ENCODE data around the gene SLC25A10. TPM values are rescaled to one million over a fixed set of nuclear protein-coding genes. Genes with fewer than 3 reads are reported as not detected.

The SLC25A10 gene, protein sequence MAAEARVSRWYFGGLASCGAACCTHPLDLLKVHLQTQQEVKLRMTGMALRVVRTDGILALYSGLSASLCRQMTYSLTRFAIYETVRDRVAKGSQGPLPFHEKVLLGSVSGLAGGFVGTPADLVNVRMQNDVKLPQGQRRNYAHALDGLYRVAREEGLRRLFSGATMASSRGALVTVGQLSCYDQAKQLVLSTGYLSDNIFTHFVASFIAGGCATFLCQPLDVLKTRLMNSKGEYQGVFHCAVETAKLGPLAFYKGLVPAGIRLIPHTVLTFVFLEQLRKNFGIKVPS
- 5.5 and 8.6 TPM in 2 replicates for total RNA-seq

DNA sequence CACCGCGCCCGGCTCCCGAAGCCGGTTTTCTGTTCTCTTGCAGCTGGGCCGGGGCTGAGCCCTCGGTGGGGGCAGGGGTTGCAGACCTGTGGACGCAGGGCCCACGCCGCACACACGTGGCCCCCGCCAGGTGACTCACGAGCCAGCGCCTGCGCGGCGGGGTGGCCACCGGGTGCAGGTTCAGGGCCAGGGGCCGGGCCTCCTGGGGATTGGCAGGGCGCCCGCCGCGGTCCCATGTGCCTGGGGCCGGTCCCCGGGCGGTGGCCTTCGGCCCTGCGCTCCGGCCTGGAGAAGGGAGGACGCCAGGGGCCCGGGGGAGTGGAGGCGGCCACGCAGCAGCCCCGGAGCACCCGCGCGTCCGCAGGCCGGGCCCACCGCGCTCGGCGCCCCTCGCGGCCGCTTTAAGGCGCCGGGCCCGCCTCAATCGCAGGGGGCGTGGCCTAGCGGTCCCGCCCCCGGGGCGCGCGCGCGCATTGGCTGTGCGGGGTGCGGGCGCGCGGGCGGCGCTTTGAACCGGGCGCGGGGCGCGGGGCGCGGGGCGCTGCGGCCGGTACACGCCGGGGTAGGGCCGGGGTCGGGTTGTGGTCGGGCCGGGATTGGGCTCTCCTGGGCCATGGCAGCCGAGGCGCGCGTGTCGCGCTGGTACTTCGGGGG, at the start of gene SLC25A10:
SLC25A10 (plus strand) TSS at position 471 of the 654 bp plus-strand sequence; CDS start at position 614, 143 bp downstream.

DNA sequence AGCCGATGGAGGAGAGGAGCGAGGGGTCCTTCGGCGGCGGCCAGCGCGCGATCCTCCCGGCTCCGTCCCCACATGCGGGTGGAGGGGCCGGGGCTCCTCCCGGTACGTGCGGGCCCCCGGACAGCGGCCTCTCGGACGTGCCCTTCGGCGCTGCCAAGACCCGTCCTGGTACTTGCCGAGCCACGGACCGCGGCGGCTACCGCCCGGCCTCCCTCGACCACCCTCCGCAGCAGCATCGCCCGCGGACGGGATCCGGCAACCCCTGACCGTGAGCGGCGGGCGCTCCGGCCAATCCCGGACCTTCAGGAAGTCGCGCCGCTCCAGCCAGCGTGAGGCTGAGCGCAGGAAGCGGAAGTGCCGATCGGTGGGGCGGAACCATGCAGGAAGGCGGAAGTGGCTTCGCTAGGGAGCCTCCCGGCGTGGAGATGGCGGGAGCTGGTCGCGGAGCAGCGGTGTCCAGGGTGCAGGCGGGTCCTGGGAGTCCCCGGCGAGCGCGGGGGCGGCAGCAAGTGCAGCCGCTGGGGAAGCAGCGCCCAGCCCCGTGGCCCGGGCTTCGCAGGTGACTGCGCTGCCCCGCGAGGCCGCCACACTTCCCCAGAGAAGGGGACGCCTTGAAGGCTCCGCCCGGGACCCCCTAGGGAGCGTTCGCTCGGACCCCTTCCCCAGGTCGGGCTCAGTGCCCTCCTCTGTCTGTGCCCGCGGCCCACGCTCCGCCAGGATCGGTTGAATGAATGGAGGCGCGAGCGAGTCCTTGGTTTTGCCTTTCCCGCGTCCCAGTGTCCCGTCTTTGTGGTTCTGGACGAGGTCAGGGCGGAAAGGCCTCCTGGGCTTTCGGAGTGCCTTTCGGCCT, 45.5 kb upstream of the SLC25A10 start, which contains the start of the genes CCDC137 and OXLD1:
CCDC137 (plus strand) TSS at position 396 of the 850 bp plus-strand sequence; CDS start at position 426, 30 bp downstream.
OXLD1 (minus strand) TSS at position 264 of the 850 bp plus-strand sequence; CDS start at position 236, 28 bp downstream.

DNA sequence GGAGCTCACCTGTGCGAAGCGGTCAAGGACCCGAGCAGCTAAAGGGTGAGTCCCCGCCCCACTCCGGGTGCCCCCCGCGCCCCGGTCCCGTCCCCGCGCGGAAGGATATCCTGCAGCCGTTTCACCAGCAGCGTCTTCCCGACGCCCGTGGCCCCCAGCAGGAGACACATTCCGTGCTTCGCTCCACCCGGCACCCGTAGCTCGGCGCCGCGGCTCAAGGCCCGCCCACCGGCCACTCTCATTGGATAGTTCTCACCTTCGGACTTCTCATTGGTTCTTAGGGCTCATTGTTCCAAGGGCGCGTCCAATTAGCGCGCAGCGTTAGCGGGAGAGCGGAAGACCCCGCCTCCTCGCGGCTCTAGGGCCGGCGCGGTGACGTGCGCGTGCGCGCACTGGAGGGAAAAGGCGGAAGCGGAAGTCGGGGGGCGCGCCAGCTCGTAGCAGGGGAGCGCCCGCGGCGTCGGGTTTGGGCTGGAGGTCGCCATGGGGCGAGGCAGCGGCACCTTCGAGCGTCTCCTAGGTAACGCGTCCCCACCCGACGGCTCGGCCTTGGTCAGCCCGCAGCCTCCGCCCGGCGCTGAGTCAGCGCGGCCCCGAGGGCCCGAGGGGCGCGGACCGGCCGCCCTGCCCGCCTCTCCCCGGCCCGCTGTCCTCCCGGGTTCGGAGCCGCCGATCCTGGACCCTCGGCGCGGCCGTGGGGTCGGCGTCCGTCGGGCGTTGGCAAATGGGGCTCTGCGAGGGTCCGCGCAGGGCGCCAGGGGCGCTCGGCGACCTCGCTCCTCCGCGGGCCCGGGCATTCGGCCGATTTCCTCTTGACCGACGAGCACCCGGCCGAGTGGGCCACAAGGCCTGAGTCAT, 28.3 kb upstream of the SLC25A10 start, which contains the start of the genes ARL16 and HGS:
ARL16 (minus strand) TSS at position 214 of the 858 bp plus-strand sequence; CDS start at position 170, 44 bp downstream.
HGS (plus strand) TSS at position 428 of the 858 bp plus-strand sequence; CDS start at position 484, 56 bp downstream.

DNA sequence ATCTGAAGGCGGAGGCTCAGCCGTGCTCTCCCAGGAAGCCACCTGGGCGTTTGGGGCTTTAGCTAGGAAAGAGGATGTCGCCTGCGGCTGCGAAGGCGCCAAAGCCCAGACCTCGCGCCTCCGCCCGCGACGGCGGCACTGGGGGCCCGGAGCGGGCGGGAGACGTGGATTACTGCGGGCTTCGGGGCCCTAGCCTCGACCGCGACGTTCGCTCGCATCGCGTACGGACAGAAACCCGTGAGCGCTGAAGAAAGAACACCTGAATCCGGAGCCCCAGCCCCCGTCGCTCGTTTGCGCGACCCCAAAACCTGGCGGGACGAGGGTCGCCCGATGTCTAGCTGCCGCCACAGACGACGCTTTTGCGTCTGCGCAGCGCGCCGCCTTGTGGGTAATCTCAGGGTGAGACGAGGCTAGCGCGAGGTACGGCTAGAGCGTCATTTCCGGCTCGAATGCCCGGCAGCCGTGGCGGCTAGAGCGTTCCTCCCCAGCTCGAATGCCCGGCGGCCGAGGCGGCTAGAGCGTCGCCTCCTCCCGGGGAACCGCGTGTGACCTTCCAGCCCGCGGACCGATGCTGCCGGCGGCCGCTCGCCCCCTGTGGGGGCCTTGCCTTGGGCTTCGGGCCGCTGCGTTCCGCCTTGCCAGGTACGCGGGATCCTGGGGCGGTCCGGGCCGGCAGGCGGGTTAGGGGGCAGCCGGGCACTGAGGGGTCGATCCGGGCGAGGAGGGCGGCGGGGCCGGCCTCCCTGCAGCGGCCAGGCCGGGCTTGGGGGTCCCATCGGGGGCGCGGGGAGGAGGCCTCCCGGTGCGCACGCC, 8.9 kb upstream of the SLC25A10 start, which contains the start of gene MRPL12:
MRPL12 (plus strand) TSS at position 434 of the 813 bp plus-strand sequence; CDS start at position 569, 135 bp downstream.

Other genes starting within 250 kb of the SLC25A10 start
- gene ACTG1, start 199.5 kb upstream of the SLC25A10 start, total RNA-seq = 10,617 and 11,641 TPM in 2 replicates
- 2.0 and 11.0 TPM in 2 replicates for gene FSCN2, start 183.9 kb upstream of the SLC25A10 start, total RNA-seq
- 19.3 and 22.9 TPM in 2 replicates for gene FAAP100, start 159.9 kb upstream of the SLC25A10 start, total RNA-seq
- gene NPLOC4, start 75.2 kb upstream of the SLC25A10 start, total RNA-seq = 91.2 and 127 TPM in 2 replicates
- gene TSPAN10, start 75.1 kb upstream of the SLC25A10 start, total RNA-seq = 3.6 TPM in 2 replicates
- not detected in 2 replicates for gene PDE6G, start 55.7 kb upstream of the SLC25A10 start, total RNA-seq
- 21.6 and 23.7 TPM in 2 replicates for gene OXLD1, start 45.7 kb upstream of the SLC25A10 start, total RNA-seq
- 5.4 and 6.8 TPM in 2 replicates for gene CCDC137, start 45.5 kb upstream of the SLC25A10 start, total RNA-seq
- 17.1 and 18.2 TPM in 2 replicates for gene ARL16, start 28.5 kb upstream of the SLC25A10 start, total RNA-seq
- gene HGS, start 28.3 kb upstream of the SLC25A10 start, total RNA-seq = 75.7 and 112 TPM in 2 replicates
- gene MRPL12, start 8.9 kb upstream of the SLC25A10 start, total RNA-seq = 7.2 and 10.0 TPM in 2 replicates
- gene GCGR, start 91.9 kb downstream of the SLC25A10 start, total RNA-seq = not detected in 2 replicates
- 122 and 125 TPM in 2 replicates for gene MCRIP1, start 121.0 kb downstream of the SLC25A10 start, total RNA-seq
- not detected in 2 replicates for gene PPP1R27, start 122.8 kb downstream of the SLC25A10 start, total RNA-seq
- gene P4HB, start 148.3 kb downstream of the SLC25A10 start, total RNA-seq = 3,676 and 4,428 TPM in 2 replicates
- gene ARHGDIA, start 159.1 kb downstream of the SLC25A10 start, total RNA-seq = 216 and 298 TPM in 2 replicates
- 64.1 and 80.7 TPM in 2 replicates for gene ALYREF, start 179.3 kb downstream of the SLC25A10 start, total RNA-seq
- 106 TPM in 2 replicates for gene ANAPC11, start 179.4 kb downstream of the SLC25A10 start, total RNA-seq
- gene NPB, start 190.0 kb downstream of the SLC25A10 start, total RNA-seq = 0.39 and 0.92 TPM in 2 replicates
- gene PCYT2, start 199.1 kb downstream of the SLC25A10 start, total RNA-seq = 29.5 and 50.7 TPM in 2 replicates
- 12.8 and 20.4 TPM in 2 replicates for gene SIRT7, start 205.9 kb downstream of the SLC25A10 start, total RNA-seq
- 21.5 and 38.8 TPM in 2 replicates for gene MAFG, start 215.5 kb downstream of the SLC25A10 start, total RNA-seq
- 140 and 202 TPM in 2 replicates for gene PYCR1, start 225.0 kb downstream of the SLC25A10 start, total RNA-seq
- not detected in 2 replicates for gene MYADML2, start 234.9 kb downstream of the SLC25A10 start, total RNA-seq
- 0.13 TPM in 1 of 2 replicates, not detected in the other for gene NOTUM, start 248.9 kb downstream of the SLC25A10 start, total RNA-seq